GM18951 (cell line): ENCODE results near the gene MDGA2.

ENCODE experiments used
- POLR2A ChIP-seq: IDR thresholded peaks from 4 replicates; pipeline ENCODE4 v1.6.1; 2011; ENCODE audit warnings: mild to moderate bottlenecking; ENCODE audit not compliant: insufficient read length, insufficient read depth; ENCODE audit errors: extremely low read depth
- in situ Hi-C: fragments of 300-500 bp; cut with MboI; formaldehyde crosslinking; loops from one replicate; pipeline ENCODE4 v1.12.0; 2022; ENCODE audit warnings: low sequenced_read_pairs, mixed read lengths, inconsistent platforms; ENCODE audit not compliant: unreplicated experiment

MDGA2 gene

GRCh38 chr14:47590767-47591495 is 84.5 kb downstream of the MDGA2 start:
- no peak for TF ChIP-seq POLR2A
- in situ Hi-C loops, result no loop called here

GRCh38 chr14:47585447-47585846 is 90.0 kb downstream of the MDGA2 start:
- no peak for TF ChIP-seq POLR2A
- in situ Hi-C loops, result no loop called here

DNA sequence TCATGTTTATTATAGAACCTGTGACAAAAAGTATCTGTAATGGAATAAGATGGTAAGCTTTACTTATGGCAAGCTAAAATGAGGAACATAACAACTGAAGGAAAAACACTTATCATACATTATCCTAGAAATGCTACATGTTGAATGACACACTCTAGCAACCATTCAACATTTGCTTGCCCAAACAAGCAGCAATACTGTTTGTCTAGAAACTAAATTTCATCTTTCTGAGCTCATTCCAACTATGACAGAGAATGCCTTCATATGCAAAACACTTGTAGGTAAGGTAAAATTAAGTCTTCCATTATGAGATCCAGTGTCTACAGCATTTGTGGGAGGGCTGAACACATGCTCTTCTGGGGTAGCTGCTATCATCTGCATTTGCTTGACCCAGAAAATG is 108.1 kb downstream of the MDGA2 start:
- in situ Hi-C loops, result no loop called here
- no peak for TF ChIP-seq POLR2A

- no peak for TF ChIP-seq POLR2A
- in situ Hi-C loops, result no loop called here
Measured at GRCh38 chr14:47557894-47558293, 117.5 kb downstream of the MDGA2 start.

DNA sequence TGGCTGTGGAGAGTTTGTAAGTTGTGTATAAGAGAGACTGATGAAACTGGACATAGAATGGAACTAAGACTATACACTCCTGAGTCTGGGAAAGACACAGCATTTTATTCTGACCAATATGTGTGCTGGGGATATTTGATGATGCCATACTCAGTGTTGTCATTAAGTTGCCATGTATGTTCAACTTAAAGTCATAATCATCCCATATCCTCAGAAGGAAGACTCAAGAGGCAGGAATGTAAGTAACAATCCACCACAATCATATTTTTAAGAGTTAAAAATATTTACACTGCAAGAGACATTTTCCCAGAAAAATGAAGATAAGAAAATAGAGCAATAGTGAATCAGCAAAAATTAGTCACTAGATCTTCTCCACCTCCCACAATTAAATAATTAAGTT is 120.1 kb downstream of the MDGA2 start:
- in situ Hi-C loops, result no loop called here
- TF ChIP-seq POLR2A, result no peak

DNA sequence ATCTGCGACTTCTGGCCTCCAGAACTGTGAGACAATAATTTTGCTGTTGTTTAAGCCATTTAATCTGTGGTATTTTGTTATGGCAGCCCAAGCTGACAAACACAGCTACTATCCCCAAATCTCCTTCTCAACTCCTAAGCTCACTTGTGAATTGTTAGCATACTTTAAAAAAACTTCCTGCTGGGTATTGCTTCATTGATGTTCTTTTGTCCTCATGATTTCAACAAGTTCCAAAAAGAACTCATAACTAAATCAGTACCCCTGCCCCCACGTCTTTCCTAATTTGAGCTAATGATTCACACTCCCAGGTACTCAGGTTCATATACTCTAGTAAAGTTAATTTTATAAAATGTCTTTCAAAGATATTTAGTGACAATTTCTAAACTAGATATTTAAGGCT is 125.5 kb downstream of the MDGA2 start:
- no peak for TF ChIP-seq POLR2A
- in situ Hi-C loops, result no loop called here

- TF ChIP-seq POLR2A, result no peak
- in situ Hi-C loops, result no loop called here
Measured at GRCh38 chr14:47543459-47543858, 131.9 kb downstream of the MDGA2 start.

- in situ Hi-C loops, result no loop called here
- TF ChIP-seq POLR2A, result no peak
Measured at GRCh38 chr14:47541662-47542061, 133.7 kb downstream of the MDGA2 start.

DNA sequence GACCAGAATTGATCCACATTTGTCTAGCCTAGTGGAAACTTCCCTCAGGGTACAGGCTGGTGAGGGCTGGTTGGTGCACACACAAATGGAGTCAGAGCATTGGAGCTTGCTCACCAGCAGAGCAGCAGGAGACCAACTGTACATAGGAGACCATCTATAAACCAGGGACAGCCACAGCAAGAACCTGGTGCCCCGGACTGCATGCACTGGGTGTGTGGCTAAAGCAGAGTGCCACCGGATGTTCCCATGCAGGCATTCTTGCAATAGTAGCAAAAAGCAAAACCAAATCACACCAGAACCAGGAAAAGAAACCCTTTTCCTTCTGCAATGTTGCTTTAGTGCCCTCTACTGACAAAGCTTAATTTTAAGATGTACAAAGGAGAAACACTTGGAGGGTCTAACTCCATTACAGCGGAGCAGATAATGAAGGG is 136.4 kb downstream of the MDGA2 start:
- no peak for TF ChIP-seq POLR2A

GRCh38 chr14:47536341-47536740 is 139.1 kb downstream of the MDGA2 start:
- no peak for TF ChIP-seq POLR2A
- in situ Hi-C loops, result no loop called here

More for the DNA sequence above, 136.4 kb downstream of the MDGA2 start:
- in situ Hi-C loops, result no loop called here

DNA sequence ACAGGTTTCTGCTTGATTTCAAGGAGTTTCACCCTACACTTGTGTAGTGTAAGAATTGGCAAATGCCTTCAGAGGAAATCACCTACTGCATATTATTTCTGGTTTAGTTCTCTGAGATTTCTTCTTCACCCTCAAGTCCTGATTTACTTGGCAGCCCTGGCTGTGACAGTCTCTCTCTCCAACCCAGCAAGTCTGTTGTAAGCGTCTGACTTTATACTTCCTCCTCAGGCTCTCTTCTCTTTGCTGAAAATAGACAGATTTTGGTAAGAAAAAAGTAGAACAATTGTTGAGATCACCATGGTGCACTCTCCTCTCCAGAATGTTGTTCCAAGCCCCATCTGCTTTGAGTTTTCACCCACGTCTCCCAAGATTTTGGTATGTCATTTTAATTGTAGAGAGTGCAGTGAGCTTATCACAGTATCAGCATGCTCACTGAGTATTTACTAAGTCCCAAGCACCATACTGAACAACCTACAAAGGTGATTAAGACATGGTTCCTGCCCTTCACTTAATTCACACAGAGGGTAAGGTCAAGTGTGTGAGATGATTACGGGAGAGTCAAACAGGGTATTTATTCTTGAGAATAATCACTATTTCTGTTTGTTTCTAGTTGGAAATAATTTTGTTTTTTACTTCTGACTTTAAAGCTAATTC is 148.7 kb downstream of the MDGA2 start:
- TF ChIP-seq POLR2A, result no peak
- in situ Hi-C loops, result no loop called here

- in situ Hi-C loops, result no loop called here
- TF ChIP-seq POLR2A, result no peak
Measured at GRCh38 chr14:47524524-47524923, 150.9 kb downstream of the MDGA2 start.

DNA sequence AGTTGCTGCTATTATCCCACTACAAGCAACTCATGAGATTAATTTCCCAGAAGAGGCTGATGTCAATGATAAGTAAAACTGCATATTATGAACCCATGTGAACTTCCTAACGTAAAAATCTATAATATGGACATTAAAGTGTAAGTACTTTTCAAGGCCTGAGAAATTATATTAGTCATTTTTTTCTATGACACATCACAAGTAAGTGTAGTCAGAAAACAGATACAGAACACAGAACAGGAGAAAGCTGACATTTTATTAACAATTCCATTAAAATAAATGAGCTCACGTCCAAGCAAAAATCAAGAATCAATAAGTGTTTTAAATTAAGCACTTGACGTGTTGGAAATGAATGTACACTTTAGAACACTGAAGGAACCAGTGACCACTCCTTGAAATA is 155.0 kb downstream of the MDGA2 start:
- TF ChIP-seq POLR2A, result no peak
- in situ Hi-C loops, result no loop called here

GRCh38 chr14:47511829-47512228 is 163.6 kb downstream of the MDGA2 start:
- in situ Hi-C loops, result no loop called here
- TF ChIP-seq POLR2A, result no peak
